Spinal cord (tissue), 10 donors: ENCODE data around the gene ZNF492. TPM values are rescaled to one million over a fixed set of nuclear protein-coding genes. Genes with fewer than 3 reads are reported as not detected.
"Not testable (repeated sequence)": the region's sequence is repeated elsewhere in the genome, so short reads cannot be mapped to it uniquely, and the experiment has no call there.

Experiments used
- DNase-seq, 6 donors: peaks; one replicate each; pipeline versions ENCODE4 v3.0.0 to v3.0.0-alpha.2; 2013 to 2015; ENCODE audit warnings: low spot score in 6 of 6, low read depth in 4 of 6
- H3K27ac ChIP-seq: one replicate; pipeline ENCODE4 v1.5.1; 2013; ENCODE audit warnings: low read depth, low read length, control low read depth
- H3K27me3 ChIP-seq: one replicate; pipeline ENCODE4 v1.6.1; 2013; ENCODE audit warnings: low read length; ENCODE audit not compliant: control insufficient read depth, insufficient read depth
- H3K36me3 ChIP-seq: one replicate; pipeline ENCODE4 v1.6.1; 2013; ENCODE audit warnings: low read length; ENCODE audit not compliant: control insufficient read depth, insufficient read depth
- H3K4me1 ChIP-seq: one replicate; pipeline ENCODE4 v1.6.1; 2013; ENCODE audit warnings: low read length; ENCODE audit not compliant: control insufficient read depth, insufficient read depth
- H3K4me3 ChIP-seq: one replicate; pipeline ENCODE4 v1.5.1; 2013; ENCODE audit warnings: low read depth, low read length, control low read depth
- H3K9me3 ChIP-seq: one replicate; pipeline ENCODE4 v1.6.1; 2013; ENCODE audit warnings: low read length; ENCODE audit not compliant: control insufficient read depth, insufficient read depth
- WGBS: methylation state at CpG from one replicate; pipeline ENCODE4 v1.1.5; 2013; ENCODE audit warnings: missing lambda C conversion rate; ENCODE audit not compliant: insufficient coverage; 5-methylcytosine and 5-hydroxymethylcytosine counted together
- polyA plus RNA-seq, 2 donors: library from polyadenylated mRNA; unstranded; fragments of 120-200 nt; gene quantifications; one replicate each; pipeline ENCODE4 v1.2.1, GENCODE V29; 2013; ENCODE audit not compliant: insufficient read length in 2 of 2
- total RNA-seq, 2 donors: library from RNA; depleted of rRNA in 1 of 2; stranded (reverse); fragments of 120-200 nt in 1 of 2; fragments of >200 nt in 1 of 2; gene quantifications; one replicate each; pipeline versions ENCODE4 v1.2.3 to v1.2.4, GENCODE V29; 2013 to 2014
- donor health status: healthy.

The ZNF492 gene
- total and polyA plus RNA-seq, 4 donors: 1.0 to 1.8 (median 1.5) TPM

GRCh38 chr19:22617181-22617580 lies 16.9 kb upstream of the ZNF492 start:
- H3K4me1 ChIP-seq, DNase-seq, H3K36me3 ChIP-seq, H3K27me3 ChIP-seq, H3K9me3 ChIP-seq, H3K4me3 ChIP-seq, H3K27ac ChIP-seq: not testable (repeated sequence)
- WGBS: no CpG with 5 or more reads among the region's 7 CpGs

GRCh38 chr19:22617614-22618320 lies 16.4 kb upstream of the ZNF492 start:
- H3K27me3 ChIP-seq: no peaks in the 10 kb centered on the region
- no peaks in the 10 kb centered on the region for H3K36me3 ChIP-seq
- no peak overlapping the region for H3K4me3 ChIP-seq
- peaks cover 1% of the 10 kb centered on the region for H3K9me3 ChIP-seq
- no peak overlapping the region for H3K27ac ChIP-seq
- WGBS: 27% methylated on average over 44 of the region's 44 CpGs
- DNase-seq: no peak
- H3K4me1 ChIP-seq: no peaks in the 10 kb centered on the region

GRCh38 chr19:22619371-22619770 lies 14.8 kb upstream of the ZNF492 start:
- DNase-seq: no peak
- WGBS: 73% methylated on average over 2 of the region's 4 CpGs
- peaks cover 7% of the 10 kb centered on the region for H3K4me1 ChIP-seq

GRCh38 chr19:22619932-22620331 lies 14.2 kb upstream of the ZNF492 start:
- Histone ChIP-seq H3K27ac (no peak overlapping the region), H3K4me3 (no peak overlapping the region)
- WGBS: 87% methylated on average over 3 of the region's 3 CpGs

More at GRCh38 chr19:22619371-22619770, 14.8 kb upstream of the ZNF492 start:
- no peaks in the 10 kb centered on the region for H3K36me3 ChIP-seq
- peaks cover 9% of the 10 kb centered on the region for H3K27me3 ChIP-seq
- no peak overlapping the region for H3K27ac ChIP-seq
- no peak overlapping the region for H3K4me3 ChIP-seq
- peaks cover 1% of the 10 kb centered on the region for H3K9me3 ChIP-seq

GRCh38 chr19:22620401-22620800 lies 13.7 kb upstream of the ZNF492 start:
- Histone ChIP-seq H3K4me1 (peaks cover 7% of the 10 kb centered on the region), H3K36me3 (no peaks in the 10 kb centered on the region), H3K9me3 (peaks cover 1% of the 10 kb centered on the region), H3K4me3 (no peak overlapping the region), H3K27ac (no peak overlapping the region), H3K27me3 (peaks cover 9% of the 10 kb centered on the region)
- WGBS: 89% methylated on average over 3 of the region's 6 CpGs
- DNase-seq: no peak

More at GRCh38 chr19:22619932-22620331, 14.2 kb upstream of the ZNF492 start:
- H3K27me3 ChIP-seq: peaks cover 9% of the 10 kb centered on the region
- no peaks in the 10 kb centered on the region for H3K36me3 ChIP-seq
- peaks cover 7% of the 10 kb centered on the region for H3K4me1 ChIP-seq
- H3K9me3 ChIP-seq: peaks cover 1% of the 10 kb centered on the region
- DNase-seq: no peak

- Histone ChIP-seq H3K27me3 (peaks cover 9% of the 10 kb centered on the region), H3K36me3 (no peaks in the 10 kb centered on the region), H3K4me1 (peaks cover 7% of the 10 kb centered on the region), H3K4me3 (no peak overlapping the region), H3K9me3 (peaks cover 1% of the 10 kb centered on the region), H3K27ac (no peak overlapping the region)
- no peak for DNase-seq
- WGBS: 60% methylated on average over 1 of the region's 1 CpG
Measured at GRCh38 chr19:22620912-22621311, 13.2 kb upstream of the ZNF492 start.

- Histone ChIP-seq H3K36me3 (no peaks in the 10 kb centered on the region), H3K27ac (no peak overlapping the region), H3K4me3 (no peak overlapping the region), H3K9me3 (peaks cover 1% of the 10 kb centered on the region), H3K4me1 (peaks cover 7% of the 10 kb centered on the region), H3K27me3 (peaks cover 9% of the 10 kb centered on the region)
- 63% methylated on average over 1 of the region's 1 CpG for WGBS
- DNase-seq: no peak
Measured at GRCh38 chr19:22622020-22622419, 12.1 kb upstream of the ZNF492 start.

GRCh38 chr19:22622901-22623840 lies 11.0 kb upstream of the ZNF492 start:
- Histone ChIP-seq H3K4me1 (peaks cover 7% of the 10 kb centered on the region), H3K36me3 (no peaks in the 10 kb centered on the region), H3K9me3 (peaks cover 1% of the 10 kb centered on the region), H3K27me3 (peaks cover 9% of the 10 kb centered on the region), H3K27ac (no peak overlapping the region), H3K4me3 (no peak overlapping the region)
- no peak for DNase-seq
- 3% methylated on average over 65 of the region's 71 CpGs for whole genome bisulfite sequencing

- H3K4me3 ChIP-seq: no peak overlapping the region
- peaks cover 1% of the 10 kb centered on the region for H3K9me3 ChIP-seq
- WGBS: 19% methylated on average over 9 of the region's 16 CpGs
- H3K27me3 ChIP-seq: peaks cover 9% of the 10 kb centered on the region
- no peak for DNase-seq
- no peaks in the 10 kb centered on the region for H3K36me3 ChIP-seq
- H3K27ac ChIP-seq: no peak overlapping the region
- H3K4me1 ChIP-seq: peaks cover 7% of the 10 kb centered on the region
Measured at GRCh38 chr19:22623841-22624221, 10.3 kb upstream of the ZNF492 start.
